Measurements from ENCODE around the gene MRGPRX2.

DNA sequence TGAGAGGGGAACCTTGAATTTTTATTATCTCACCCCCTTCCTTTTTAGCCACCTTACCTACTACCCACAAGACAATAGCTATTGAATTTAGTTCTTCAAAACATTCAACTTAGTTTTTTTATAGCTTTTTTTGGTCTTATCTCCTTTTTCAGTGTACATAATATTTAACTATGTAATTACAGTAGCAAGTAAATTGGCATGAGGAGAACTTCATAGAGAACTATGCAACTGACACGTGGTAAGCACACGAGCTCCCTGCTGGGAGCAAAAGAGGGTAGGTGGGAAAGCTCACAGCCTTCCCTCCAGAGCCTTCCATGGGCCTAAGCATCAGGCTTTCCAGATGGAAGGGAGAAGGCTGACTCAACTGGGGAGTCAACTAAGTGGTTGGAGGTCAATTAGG is 34.3 kb upstream of the MRGPRX2 start:
- TF ChIP-seq CTCF (IDR thresholded peaks at IDR 0.05; ENCODE audit: low read depth, low read length, poor library complexity, severe bottlenecking) (no peak), EZH2phosphoT487 (IDR thresholded peaks at IDR 0.05; ENCODE audit: borderline replicate concordance, low read length) (no peak)
